Femur (tissue), 1 donor: ENCODE results near the gene CD151.

Source experiments
- DNase-seq: peaks from one replicate; pipeline ENCODE4 v3.0.0-alpha.2; 2017

Gene CD151

DNA sequence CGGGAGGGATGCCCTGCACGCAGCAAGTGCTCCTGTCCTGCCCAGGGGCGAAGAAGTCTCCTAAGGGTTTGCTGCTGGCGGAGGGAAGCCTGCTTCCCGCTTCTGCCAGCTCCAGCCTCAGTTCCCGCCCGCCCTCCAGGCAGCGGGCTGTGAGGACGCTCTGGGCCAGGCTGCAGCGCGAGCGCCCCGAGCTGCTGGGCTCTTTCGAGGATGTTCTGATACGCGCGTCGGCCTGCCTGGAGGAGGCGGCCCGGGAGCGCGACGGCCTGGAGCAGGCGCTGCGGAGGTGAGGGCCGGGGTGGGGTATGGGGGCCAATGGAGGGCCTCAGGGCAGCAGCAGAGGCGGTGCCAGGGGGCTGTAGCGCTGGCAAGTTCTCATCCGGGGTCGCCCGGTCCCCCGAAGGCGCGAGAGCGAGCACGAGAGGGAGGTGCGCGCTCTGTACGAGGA is 2.9 kb upstream of the CD151 start:
- DNase-seq = no peak

DNA sequence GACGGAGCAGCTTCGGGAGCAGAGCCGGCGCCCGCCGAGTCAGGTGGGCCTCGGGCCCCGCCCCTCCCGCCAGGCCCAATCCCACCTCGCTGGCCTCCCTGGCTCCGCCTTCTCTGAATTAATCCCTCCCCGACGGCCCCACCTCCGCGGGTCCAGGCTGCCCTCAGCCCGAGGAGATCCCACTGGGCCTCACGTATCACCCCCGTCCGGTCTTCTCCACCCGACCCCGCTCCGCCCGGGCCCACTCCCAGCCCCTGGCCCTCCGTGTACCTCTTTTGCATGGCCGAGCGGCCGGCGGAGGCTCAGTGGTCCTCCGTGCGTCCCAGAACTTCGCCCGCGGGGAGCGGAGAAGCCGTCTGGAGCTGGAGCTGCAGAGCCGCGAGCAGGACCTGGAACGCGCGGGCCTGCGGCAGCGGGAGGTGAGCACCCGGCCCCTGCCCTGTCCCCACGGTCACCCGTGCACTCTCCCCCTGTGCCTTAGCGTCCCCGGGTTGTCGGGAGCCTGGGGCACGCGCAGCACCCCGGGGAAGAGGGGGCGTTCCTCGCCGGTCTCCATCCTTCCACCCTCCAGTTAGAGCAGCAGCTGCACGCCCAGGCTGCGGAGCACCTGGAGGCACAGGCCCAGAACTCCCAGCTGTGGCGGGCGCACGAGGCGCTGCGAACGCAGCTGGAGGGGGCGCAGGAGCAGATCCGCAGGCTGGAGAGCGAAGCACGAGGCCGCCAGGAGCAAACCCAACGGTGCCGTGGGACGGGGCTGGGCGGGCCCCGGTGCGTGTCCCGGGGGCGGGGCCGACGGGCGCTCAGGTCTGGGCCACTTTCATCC is 2.2 kb upstream of the CD151 start:
- DNase-seq = peak; percentile 85

DNA sequence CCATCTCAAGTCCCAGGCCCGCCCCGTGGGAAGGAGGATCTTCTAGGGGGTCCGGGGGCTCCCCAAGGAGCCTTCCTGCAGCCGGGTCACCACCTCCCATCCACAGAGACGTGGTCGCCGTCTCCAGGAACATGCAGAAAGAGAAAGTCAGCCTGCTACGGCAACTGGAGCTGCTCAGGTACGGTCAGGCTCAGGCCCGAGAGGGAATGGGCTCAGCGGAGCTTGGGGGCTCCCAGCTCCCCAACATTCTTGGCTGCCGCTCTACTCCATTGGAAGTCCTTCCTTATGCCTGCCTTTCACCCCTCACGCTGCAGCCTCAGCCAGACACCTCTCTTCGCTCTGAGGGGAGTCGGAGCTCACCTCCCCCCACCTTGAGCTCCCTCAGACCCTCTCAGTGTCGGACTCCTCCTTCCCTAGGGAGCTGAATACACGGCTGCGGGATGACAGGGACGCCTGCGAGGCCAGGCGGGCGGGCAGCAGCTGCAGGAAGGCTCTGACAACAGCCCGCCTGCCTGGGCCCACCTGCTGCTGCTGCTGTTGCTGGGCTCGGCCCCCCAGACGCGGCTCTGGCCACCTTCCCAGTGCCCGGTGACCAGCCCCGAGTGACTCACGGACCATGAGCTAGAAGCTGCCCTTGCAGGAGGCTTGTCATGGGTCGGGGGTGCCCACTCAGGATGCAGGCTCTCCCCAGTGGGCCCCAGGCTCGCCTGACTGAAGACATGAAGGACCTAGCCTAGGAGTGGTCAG is 1.5 kb upstream of the CD151 start:
- no peak for DNase-seq

DNA sequence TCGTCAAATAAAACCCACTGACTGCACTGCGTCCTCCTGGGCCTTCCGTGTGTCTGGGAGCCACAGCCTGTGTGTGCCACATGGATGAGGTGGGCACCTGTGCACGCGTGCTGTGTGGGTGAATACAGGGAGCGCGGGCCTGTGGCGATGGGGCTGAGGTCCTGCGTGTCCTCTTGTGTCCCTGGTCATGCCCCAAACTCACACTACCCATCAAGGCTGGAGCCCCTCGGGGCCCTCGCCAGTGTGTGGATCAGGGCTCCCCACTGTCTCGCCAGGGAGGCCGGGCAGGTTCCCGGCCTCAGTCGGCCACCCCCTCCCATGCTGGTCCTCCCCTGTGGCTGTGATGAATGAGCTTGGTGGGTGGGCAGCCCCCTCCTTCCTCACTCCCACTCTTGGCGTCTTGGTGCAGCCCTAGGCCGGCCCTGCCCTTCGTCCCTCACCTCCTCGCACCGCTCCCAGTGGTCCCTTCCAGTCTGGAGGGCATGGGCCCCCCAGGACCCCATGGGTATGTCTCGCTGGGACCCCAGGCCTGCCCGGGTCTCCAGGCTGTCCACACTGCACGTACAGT is 707 bp upstream of the CD151 start:
- DNase-seq = no peak

DNA sequence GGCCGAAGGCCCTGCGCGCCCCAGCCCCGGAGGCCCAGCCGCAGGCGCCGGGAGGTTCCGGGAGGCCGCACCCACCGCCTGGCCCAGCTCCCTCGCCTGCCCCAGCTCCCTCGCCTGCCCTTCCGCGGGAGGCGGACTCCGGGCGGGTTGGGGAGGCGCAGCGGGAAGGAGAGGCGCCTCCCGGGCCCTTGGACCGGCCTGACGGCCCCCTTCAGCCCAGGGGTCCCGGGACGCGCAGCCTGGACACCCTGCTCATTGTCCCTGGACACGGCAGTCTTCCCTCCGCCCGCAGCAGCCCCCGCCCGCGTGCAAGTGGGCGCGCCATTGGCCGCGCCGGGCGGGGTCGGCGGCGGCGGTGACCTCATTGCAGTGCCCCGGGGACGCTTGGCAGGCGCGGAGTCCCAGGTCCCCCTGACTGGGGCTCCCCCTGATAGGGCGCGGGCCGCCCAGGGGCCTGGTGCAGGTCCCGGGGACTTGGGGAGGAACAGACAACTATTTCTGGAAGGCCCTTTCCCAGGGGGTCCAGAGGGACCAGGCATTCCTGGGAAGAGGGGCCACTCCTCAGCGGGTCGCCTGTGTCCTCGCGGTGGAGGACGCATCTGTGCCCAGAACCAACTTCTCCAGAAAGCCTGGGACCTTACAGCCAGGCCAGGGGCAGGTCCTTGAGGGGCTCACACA is 501 bp downstream of the CD151 start:
- no peak for DNase-seq

DNA sequence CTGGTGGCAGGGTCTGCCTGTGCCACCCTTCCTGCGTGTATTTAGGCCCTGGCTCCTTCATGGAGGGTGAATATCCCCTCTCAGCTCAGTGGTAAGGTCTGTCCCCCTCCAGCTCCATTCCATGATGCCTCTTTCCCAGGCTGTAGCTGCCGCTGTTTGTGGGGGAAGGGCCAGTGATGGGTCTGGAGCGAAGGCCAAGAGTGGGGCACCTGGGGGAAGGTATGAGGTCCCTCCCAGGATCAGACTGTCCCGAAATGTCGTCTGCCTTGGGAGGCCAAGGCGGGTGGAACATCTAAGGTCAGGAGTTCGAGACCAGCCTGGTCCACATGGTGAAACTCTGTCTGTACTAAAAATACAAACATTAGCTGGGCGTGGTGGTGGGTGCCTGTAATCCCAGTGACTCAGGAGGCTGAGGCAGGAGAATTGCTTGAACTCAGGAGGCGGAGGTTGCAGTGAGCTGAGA is 1.1 kb downstream of the CD151 start:
- DNase-seq = no peak

DNA sequence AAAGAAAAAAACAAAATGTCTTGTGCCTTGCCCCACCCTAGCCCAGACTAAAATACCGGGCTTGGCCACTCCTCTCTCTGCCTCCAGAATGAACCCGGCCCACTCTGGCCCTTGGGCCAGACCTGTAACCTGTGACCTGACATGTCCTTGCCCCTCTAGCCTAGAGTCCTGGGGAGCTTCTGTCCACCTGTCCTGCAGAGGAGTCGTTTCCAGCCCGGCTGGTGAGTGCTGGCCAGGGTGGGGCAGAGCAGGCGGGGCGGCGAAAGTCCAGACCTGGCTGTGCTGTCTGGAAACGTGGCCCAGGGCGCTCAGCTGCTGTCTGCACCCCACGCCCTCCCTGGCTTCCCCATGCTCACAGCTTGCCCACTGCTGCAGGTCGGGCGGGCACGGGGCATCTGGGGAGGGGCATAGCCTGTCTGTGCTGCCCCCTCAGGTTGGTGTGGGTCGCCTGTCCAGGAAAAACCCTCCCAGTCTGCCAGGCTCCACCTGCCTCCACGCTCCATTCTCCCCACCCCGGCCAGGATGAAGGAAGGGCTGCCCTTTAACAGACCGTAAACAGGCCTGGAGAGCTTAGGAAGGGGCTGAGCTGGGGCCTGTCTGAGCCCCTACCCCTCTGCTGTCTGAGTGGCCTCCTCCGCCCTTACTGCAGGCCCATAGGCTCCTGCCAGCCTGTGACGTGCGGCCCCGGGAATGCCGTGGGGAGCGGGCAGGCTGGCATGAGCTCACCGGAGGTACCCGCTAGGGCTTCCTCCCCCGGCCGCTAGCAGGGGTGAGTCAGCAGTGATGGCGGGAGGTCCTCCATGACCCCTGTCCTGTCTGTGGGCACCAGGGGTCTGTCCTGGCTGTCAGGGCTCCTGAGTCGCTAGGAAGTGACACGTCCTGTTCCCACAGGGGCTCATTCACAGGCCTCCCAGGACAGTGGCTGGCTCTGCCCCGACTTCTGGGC is 1.9 kb downstream of the CD151 start:
- no peak for DNase-seq

DNA sequence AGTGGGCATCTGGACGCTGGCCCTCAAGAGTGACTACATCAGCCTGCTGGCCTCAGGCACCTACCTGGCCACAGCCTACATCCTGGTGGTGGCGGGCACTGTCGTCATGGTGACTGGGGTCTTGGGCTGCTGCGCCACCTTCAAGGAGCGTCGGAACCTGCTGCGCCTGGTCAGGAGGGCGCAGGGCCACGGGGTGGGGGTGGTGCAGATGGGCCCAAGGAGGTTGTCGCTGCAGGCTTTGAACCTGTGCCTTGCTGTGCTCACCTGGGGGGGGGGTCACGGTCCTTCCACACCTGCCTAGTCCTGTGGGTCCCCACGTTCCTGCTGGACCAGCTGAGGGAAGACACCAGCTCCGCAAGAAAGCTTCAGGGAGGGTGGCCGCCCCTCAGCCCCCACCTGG is 3.5 kb downstream of the CD151 start:
- no peak for DNase-seq

DNA sequence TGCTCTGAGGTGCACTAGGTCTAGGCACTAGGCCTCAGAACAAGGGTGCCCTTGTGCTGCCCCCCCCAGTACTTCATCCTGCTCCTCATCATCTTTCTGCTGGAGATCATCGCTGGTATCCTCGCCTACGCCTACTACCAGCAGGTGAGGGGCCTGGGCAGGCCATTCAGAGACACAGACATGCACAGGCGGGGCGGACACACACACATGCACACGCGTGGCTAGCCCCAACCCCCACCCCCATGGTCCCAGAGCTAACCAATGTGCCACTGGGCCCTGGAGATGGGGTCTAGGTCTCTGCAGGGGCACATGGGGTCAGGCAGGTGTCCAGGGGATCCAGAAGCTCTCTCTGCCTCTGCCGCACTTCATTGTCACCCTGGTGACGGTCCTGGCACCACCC is 3.9 kb downstream of the CD151 start:
- DNase-seq = no peak

DNA sequence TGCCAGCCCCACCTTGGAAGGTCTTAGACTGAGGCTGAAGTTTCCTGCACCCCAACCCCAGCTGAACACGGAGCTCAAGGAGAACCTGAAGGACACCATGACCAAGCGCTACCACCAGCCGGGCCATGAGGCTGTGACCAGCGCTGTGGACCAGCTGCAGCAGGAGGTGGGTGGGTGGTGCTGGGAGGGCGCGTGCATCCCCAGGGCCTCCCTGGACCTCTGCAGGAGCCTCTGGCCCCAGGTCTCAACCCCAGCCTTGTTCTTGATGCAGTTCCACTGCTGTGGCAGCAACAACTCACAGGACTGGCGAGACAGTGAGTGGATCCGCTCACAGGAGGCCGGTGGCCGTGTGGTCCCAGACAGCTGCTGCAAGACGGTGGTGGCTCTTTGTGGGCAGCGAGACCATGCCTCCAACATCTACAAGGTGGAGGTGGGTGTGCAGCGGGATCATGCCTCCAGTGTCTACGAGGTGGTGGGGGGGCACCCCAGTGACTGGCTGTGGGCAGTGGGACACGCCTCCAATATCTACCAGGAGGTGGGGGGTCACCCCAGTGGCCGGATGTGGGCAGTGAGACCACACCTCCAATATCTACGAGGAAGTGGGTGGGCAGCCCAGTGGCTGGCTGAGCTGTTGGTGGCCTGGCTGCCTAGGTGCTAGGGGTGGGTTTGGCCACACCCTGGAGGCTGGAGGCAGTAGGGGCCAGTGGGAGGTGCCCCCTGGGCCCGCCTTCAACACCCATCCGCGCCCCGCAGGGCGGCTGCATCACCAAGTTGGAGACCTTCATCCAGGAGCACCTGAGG is 4.6 kb downstream of the CD151 start:
- no peak for DNase-seq

DNA sequence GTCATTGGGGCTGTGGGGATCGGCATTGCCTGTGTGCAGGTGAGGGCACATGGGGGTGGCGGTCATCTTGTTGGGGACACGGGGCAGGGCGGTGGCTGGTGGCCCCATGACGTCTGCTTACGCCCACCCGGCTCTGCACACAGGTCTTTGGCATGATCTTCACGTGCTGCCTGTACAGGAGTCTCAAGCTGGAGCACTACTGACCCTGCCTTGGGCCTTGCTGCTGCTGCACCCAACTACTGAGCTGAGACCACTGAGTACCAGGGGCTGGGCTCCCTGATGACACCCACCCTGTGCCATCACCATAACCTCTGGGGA is 5.2 kb downstream of the CD151 start:
- DNase-seq = no peak

DNA sequence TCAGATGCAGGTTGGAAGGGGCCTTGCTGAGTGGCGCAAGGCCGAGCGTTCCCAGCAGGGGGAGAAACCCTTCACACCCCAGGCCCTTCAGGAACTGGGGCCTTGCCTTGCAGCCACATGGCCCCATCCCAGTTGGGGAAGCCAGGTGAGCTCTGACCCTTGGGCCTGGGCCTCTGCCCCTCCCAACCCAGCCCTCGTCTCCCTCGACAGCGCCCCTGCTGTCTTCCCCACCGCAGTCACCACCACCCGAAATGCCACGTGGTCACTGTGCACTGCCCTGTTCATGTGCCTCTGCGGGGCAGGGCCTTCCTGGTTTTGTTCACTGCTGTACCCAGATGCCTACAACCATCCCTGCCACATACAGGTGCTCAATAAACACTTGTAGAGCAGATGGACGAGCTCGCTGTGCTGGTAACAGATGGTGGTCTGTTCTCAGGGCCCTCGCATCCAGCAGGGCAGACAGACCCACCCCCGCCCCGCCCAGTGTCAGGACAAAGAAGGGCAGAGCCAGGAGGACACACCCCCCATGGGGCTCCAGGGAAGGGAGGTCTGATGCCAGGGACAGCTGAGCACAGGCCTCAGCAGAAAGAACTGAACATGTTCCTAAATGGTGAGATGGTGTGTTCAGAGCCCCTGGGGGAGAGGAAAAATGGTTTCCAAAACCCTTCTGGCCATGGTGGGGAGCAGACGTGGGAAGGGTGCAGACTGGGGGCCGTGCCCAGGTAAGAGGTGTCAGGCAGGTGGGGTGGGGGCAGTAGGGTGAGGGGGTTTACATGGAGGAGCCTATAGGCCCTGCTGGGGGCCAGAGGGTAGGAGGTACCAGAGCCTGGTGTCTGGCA is 5.9 kb downstream of the CD151 start:
- no peak for DNase-seq

DNA sequence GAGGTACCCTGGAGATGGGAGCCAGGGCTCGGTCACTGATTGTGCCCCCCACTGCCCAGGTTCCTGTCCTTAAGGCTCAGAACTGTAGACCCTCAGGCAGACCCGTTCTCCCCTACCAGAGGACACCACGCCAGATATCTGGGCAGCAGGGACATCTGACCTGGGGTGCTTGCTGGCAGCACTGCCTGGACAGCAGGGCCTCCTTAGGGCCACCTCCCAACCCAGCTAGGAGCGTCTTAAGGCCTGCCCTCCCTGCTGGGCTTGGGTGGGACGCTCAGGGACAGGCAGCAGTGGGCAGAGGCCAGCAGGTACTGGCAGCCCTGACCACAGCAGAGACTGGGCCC is 6.5 kb downstream of the CD151 start:
- DNase-seq = no peak

DNA sequence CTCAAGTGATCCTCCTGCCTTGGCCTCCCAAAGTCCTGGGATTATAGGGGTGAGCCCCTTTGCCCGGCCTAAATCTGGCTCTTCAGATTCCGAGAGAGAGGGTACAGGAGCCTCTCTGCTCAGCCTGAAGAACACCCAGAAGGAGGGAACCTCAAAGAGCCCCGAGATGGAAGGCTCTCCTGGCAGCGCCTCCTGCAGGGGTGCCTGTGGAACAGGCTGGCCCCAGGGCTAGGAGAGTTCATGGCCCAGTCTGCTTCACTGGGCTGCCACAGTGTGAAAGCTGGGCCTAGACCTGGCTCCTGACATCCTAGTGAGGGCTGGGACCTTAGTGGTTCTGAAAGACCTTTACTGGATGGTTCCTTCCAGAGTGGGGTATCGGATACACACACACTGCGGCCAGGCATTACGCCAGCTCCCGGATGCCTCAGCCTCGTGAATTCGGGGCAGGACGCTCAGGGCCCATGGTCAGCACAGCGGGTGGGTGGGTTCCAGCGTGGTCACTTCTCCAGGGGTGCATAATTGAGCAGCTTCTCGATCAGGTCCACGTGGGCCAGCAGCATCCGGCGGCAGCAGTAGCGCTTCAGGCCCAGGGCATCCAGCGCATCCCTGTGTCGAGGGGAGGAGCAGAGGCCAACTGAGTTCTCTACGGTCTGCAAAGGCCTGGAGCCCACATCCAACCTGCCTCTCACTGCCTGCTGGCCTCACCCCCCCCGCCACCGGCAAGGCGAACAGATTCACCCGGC is 7.3 kb downstream of the CD151 start:
- no peak for DNase-seq

DNA sequence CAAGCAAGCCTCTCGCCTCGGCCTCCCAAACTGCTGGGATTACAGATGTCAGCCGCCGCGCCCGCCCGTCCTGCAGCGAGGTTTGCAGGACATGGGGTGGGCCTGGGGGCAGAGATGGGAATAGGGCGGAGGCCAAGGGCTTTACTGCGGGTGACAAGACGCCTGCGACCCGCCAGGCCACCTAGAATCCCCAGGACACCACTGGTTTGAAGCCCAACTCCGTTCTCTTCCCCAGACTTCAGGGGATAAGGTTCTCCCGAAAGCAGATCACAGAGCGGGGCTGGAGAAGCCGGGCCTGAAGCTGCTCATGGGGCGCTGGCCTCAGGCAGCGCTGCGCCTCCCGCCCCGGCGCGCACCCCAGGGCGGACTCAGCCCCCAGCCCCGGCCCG is 9.2 kb downstream of the CD151 start:
- no peak for DNase-seq

DNA sequence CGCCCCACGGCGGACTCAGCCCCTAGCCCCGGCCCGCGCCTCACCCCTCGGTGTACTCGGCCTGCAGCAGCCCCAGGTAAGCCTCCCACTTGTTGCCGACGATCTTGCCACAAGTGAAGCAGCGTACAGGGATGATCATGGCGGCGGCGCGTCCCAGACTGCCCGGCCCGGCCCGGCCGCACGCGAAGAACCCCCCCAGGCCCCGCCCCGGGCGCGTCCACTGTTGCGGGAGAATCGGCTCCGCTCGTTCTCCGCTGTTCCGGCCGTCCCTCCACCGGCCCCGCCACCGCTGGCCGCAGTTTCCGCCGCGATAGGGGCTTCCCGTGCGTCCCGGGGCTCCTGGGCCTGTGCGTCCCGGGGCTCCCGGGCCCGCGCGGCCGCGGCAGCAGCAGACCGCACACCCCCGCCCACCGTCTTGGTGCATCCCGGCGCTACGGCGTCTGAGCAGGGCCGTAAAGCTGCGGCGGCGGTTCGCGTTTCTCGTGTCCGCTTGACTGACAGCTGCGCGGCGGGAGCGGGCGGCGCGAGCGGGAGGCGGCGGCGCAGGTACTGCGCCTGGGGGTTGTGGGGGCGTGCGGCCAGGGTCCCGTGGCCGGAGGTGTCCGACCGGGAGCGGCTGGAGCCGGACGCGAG is 9.7 kb downstream of the CD151 start, which contains the start of the genes POLR2L and TSPAN4:
POLR2L (minus strand) TSS at position 160 of the 633 bp plus-strand sequence; CDS start at position 139, 21 bp downstream.
TSPAN4 (plus strand) TSS at position 483 of the 633 bp plus-strand sequence. CDS start 7,453 bp downstream, outside the sequence.
- peak; percentile 92 for DNase-seq

DNA sequence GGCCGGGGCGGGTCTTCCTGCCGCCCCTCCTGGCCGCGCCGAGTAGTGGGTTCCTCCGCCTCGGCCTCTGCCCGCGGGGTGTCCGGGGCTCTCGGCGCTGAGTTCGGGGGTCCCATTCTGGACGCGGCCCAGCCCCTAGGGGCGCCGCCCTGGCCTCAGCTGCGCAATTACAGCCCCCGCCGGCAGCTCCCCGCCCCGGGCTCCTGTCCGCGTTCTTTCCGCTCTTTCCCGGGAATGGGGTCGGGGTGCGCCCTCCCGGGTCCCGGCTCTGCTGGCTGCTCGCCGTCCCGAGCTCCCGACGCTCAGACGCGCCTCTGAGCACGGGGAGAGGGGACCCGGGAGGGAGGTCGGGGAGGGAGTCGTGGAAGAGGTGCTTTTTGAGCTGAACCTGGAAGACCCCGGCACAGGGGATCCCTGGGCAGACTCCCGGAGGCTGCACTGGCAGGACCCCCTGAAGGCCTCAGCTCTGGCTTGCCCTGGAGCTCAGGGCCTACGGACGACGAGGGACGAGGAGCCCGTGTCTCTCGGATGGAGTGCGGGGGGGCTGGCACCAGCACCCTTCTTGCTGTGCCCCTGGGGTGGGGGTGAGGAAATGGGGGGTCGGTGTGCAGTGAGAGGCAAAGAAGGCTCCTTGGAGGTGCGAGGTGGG is 10.5 kb downstream of the CD151 start:
- no peak for DNase-seq
